Caco-2 (cell line): Measurements from ENCODE around the gene NCKAP5. TPM values are rescaled to one million over a fixed set of nuclear protein-coding genes. Genes with fewer than 3 reads are reported as not detected.

Source experiments
- BruUV-seq: library from RNA; stranded (reverse); fragments of 400-500 nt; replicated peaks from 2 replicates; lab custom pipeline; 2021; lab: Mats Ljungman, UMichigan
- CTCF ChIA-PET: fragments of 300-600 bp; sonication (Branson Sonifier 250); formaldehyde crosslinking; loops from one replicate; lab custom pipeline; 2022; ENCODE audit warnings: antibody characterized with exemption; lab: Charles Lee
- POLR2A ChIA-PET: fragments of 300-600 bp; sonication (Branson Sonifier 250); formaldehyde crosslinking; loops from one replicate; lab custom pipeline; 2022; ENCODE audit warnings: antibody characterized with exemption; lab: Charles Lee
- DNase-seq, 2 experiments: peaks; one replicate each; pipeline versions ENCODE4 v3.0.0 to v3.0.0-alpha.2; 2020 to 2022
- H3K27me3 ChIP-seq: replicated peaks from 2 replicates; pipeline ENCODE4 v1.6.0; 2011; ENCODE audit warnings: low read length; ENCODE audit not compliant: control insufficient read depth, insufficient read depth
- H3K36me3 ChIP-seq: 2 replicates; pipeline ENCODE4 v1.5.1; 2011; ENCODE audit warnings: low read length; ENCODE audit not compliant: control insufficient read depth, insufficient read depth
- H3K4me1 ChIP-seq: fragments of 250-450 bp; sonication (Bioruptor Pico); 2 replicates; pipeline ENCODE4 v1.5.1; 2020; ENCODE audit warnings: mild to moderate bottlenecking
- H3K4me3 ChIP-seq: 2 replicates; pipeline ENCODE4 v1.5.1; 2011; ENCODE audit warnings: low read depth, mild to moderate bottlenecking, control low read depth, low read length
- H3K9me3 ChIP-seq: fragments of 250-450 bp; sonication (Bioruptor Pico); 2 replicates; pipeline ENCODE4 v1.5.1; 2020; ENCODE audit warnings: mild to moderate bottlenecking, moderate library complexity
- H3K27ac Mint-ChIP-seq: one replicate; pipeline ENCODE4 v1.8.0; 2022; ENCODE audit warnings: mixed read lengths; ENCODE audit not compliant: unreplicated experiment
- H3K27me3 Mint-ChIP-seq: one replicate; pipeline ENCODE4 v1.8.0; 2022; ENCODE audit warnings: mixed read lengths; ENCODE audit not compliant: insufficient read depth, unreplicated experiment
- H3K36me3 Mint-ChIP-seq: one replicate; pipeline ENCODE4 v1.8.0; 2022; ENCODE audit warnings: mild to moderate bottlenecking, mixed read lengths; ENCODE audit not compliant: insufficient read depth, unreplicated experiment
- H3K4me1 Mint-ChIP-seq: one replicate; pipeline ENCODE4 v1.8.0; 2022; ENCODE audit warnings: low read depth, mixed read lengths; ENCODE audit not compliant: unreplicated experiment
- H3K4me3 Mint-ChIP-seq: one replicate; pipeline ENCODE4 v1.8.0; 2022; ENCODE audit warnings: mild to moderate bottlenecking, moderate library complexity, mixed read lengths; ENCODE audit not compliant: unreplicated experiment
- H3K9me3 Mint-ChIP-seq: one replicate; pipeline ENCODE4 v1.8.0; 2022; ENCODE audit warnings: mixed read lengths; ENCODE audit not compliant: unreplicated experiment
- CTCF ChIP-seq, 2 experiments: fragments of 200-600 bp in 1 of 2; IDR thresholded peaks; 1 replicate in 1 of 2; 2 replicates in 1 of 2; pipeline versions ENCODE4 v1.5.1 to v1.8.0; 2011 to 2022; ENCODE audit warnings: antibody characterized with exemption in 1 of 2, control low read depth in 1 of 2, inconsistent platforms in 1 of 2, low read depth in 1 of 2, low read length in 1 of 2, mild to moderate bottlenecking in 1 of 2, moderate library complexity in 1 of 2; ENCODE audit not compliant: insufficient read depth in 1 of 2, severe bottlenecking in 1 of 2, unreplicated experiment in 1 of 2
- intact Hi-C: fragments of 100-400 bp; cut with micrococcal nuclease; formaldehyde crosslinking; loops from one replicate; pipeline ENCODE4 v1.10.0; 2022; ENCODE audit not compliant: unreplicated experiment
- total RNA-seq: library from RNA; stranded (reverse); gene quantifications from 2 replicates; pipeline ENCODE4 v1.2.3, GENCODE V29; 2022

The NCKAP5 gene
- total RNA-seq, 1 experiment from 2014 or later: 3.8 TPM

- intact Hi-C loops: no loop called here
- no peak for DNase-seq
- Mint-ChIP-seq H3K36me3 (no peaks in the 10 kb centered on the region), H3K9me3 (no peaks in the 10 kb centered on the region), H3K27ac (no peak overlapping the region), H3K4me3 (no peak overlapping the region), H3K27me3 (peaks cover 2% of the 10 kb centered on the region), H3K4me1 (no peaks in the 10 kb centered on the region)
- H3K9me3 ChIP-seq: no peaks in the 10 kb centered on the region
- no peaks in the 10 kb centered on the region for H3K4me1 ChIP-seq
- no peaks in the 10 kb centered on the region for H3K27me3 ChIP-seq
- no peaks in the 10 kb centered on the region for H3K36me3 ChIP-seq
- no peak overlapping the region for H3K4me3 ChIP-seq
- BruUV-seq: no TSS peak
- TF ChIP-seq CTCF (IDR thresholded peaks at IDR 0.05; ENCODE audit: insufficient read depth in 1 of 2, low read depth in 1 of 2, low read length in 1 of 2, severe bottlenecking in 1 of 2, unreplicated experiment in 1 of 2): no peak
- CTCF ChIA-PET: no interaction called here
- POLR2A ChIA-PET: no interaction called here
Measured at GRCh38 chr2:133223226-133223625, 345.0 kb downstream of the NCKAP5 start.

DNA sequence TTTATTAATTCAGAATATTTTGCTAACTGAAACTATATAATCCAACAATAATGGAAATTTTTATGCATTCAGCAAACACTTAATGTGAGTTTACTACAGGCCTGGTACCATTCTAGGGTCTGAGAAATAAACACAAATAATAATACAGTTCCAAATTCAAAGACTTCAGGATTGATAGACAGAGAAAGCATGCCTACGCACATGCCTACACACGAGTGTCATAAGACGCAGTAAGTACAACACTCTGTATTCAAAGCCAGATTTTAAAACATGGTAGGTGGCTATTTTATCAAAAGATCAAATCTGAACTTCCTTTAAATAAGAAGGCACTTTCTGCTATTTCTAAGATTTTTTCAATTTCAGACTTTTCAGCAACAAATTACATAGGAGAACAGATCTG lies 346.9 kb downstream of the NCKAP5 start:
- Mint-ChIP-seq H3K27me3 (peaks cover 2% of the 10 kb centered on the region), H3K4me3 (no peak overlapping the region), H3K9me3 (no peaks in the 10 kb centered on the region), H3K36me3 (no peaks in the 10 kb centered on the region), H3K27ac (no peak overlapping the region), H3K4me1 (no peaks in the 10 kb centered on the region)
- BruUV-seq: no TSS peak
- H3K4me3 ChIP-seq: no peak overlapping the region
- H3K9me3 ChIP-seq: no peaks in the 10 kb centered on the region
- H3K4me1 ChIP-seq: no peaks in the 10 kb centered on the region
- ChIA-PET CTCF (no interaction called here), POLR2A (no interaction called here)
- intact Hi-C loops: no loop called here
- H3K27me3 ChIP-seq: no peaks in the 10 kb centered on the region
- DNase-seq: no peak
- TF ChIP-seq CTCF (IDR thresholded peaks at IDR 0.05; ENCODE audit: insufficient read depth in 1 of 2, low read depth in 1 of 2, low read length in 1 of 2, severe bottlenecking in 1 of 2, unreplicated experiment in 1 of 2): no peak
- no peaks in the 10 kb centered on the region for H3K36me3 ChIP-seq

DNA sequence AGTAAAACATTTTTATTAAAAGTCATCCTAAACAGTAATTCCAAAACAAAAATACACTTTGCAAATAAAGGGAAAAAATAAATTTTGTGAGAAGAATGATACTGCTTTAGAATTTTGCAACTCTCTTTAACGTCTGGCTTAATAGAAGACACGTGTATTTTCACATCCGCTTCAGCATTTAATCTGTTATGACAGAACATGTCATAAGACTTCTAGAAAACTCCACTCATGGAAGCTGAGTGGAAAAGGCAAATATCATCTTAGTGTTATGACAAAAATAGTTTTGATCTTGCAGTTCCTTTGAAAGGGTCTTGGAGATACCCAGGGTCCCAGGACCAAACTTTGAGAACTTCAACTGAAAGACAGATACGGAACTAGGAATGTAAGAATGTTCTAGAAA lies 350.1 kb downstream of the NCKAP5 start:
- CTCF ChIA-PET: no interaction called here
- POLR2A ChIA-PET: no interaction called here
- no peaks in the 10 kb centered on the region for H3K4me1 ChIP-seq
- no peaks in the 10 kb centered on the region for H3K27me3 ChIP-seq
- peaks cover 7% of the 10 kb centered on the region; the same call in 1 of the 2 replicates for H3K9me3 ChIP-seq
- no peaks in the 10 kb centered on the region for H3K36me3 ChIP-seq
- H3K36me3 Mint-ChIP-seq: no peaks in the 10 kb centered on the region
- no TSS peak for BruUV-seq
- H3K9me3 Mint-ChIP-seq: no peaks in the 10 kb centered on the region
- H3K27me3 Mint-ChIP-seq: peaks cover 2% of the 10 kb centered on the region
- no peak overlapping the region for H3K4me3 Mint-ChIP-seq
- H3K4me3 ChIP-seq: no peak overlapping the region
- H3K27ac Mint-ChIP-seq: no peak overlapping the region
- no peaks in the 10 kb centered on the region for H3K4me1 Mint-ChIP-seq
- DNase-seq: no peak
- no peak for TF ChIP-seq CTCF (IDR thresholded peaks at IDR 0.05; ENCODE audit: insufficient read depth in 1 of 2, low read depth in 1 of 2, low read length in 1 of 2, severe bottlenecking in 1 of 2, unreplicated experiment in 1 of 2)
- intact Hi-C loops: no loop called here
